BLaER1 treated with 17β-estradiol and CSF1 and Interleukin-3, amounts not matched to agents 10 nM and 100 nM (cell line): ENCODE results near the gene CD4.

Experiments
- H3K27ac ChIP-seq, 11 experiments: shearing (Covaris generic); formaldehyde crosslinking; 2 replicates each; pipeline ENCODE4 v1.8.1; 2022
- H3K27me3 ChIP-seq, 11 experiments: shearing (Covaris generic); formaldehyde crosslinking; 2 replicates each; pipeline ENCODE4 v1.8.1; 2022
- H3K36me3 ChIP-seq, 11 experiments: shearing (Covaris generic); formaldehyde crosslinking; 2 replicates each; pipeline ENCODE4 v1.8.1; 2022
- H3K4me1 ChIP-seq, 10 experiments: shearing (Covaris generic); formaldehyde crosslinking; 2 replicates each; pipeline ENCODE4 v1.8.1; 2022
- H3K4me2 ChIP-seq, 11 experiments: shearing (Covaris generic); formaldehyde crosslinking; 2 replicates each; pipeline ENCODE4 v1.8.1; 2022
- H3K4me3 ChIP-seq, 10 experiments: shearing (Covaris generic); formaldehyde crosslinking; 2 replicates each; pipeline ENCODE4 v1.8.1; 2022
- H3K9ac ChIP-seq, 11 experiments: shearing (Covaris generic); formaldehyde crosslinking; 2 replicates each; pipeline ENCODE4 v1.8.1; 2022
- H3K9me3 ChIP-seq, 11 experiments: shearing (Covaris generic); formaldehyde crosslinking; replicated peaks in 1 of 11; 2 replicates each; pipeline ENCODE4 v1.8.1; 2022
- H4K20me1 ChIP-seq, 11 experiments: shearing (Covaris generic); formaldehyde crosslinking; 2 replicates each; pipeline ENCODE4 v1.8.1; 2022
- Cebpa-rat ChIP-seq, 11 experiments: shearing (Covaris generic); IDR thresholded peaks; 2 replicates each; pipeline ENCODE4 v1.8.1; 2022

Gene CD4

GRCh38 chr12:6828781-6829535 lies 39.6 kb downstream of the CD4 start:
- no peak for TF ChIP-seq Cebpa-rat (IDR thresholded peaks at IDR 0.05)
- H3K4me1 ChIP-seq = peaks cover 18 to 37% (median 28%) of the 10 kb centered on the region in 10 experiments
- H3K9me3 ChIP-seq = no peaks in the 10 kb centered on the region
- peak overlapping the region; percentile 35 to 72 (median 58); a peak in 19 of 22 replicates for H3K9ac ChIP-seq
- peak overlapping the region; percentile 50 to 71 (median 60) for H3K4me3 ChIP-seq
- H4K20me1 ChIP-seq = peaks cover 0 to 66% (median 43%) of the 10 kb centered on the region in 11 experiments; a peak in 16 of 22 replicates
- H3K4me2 ChIP-seq = peak overlapping the region; percentile 85 to 99 (median 97)
- peaks cover 92 to 100% (median 100%) of the 10 kb centered on the region in 11 experiments for H3K27me3 ChIP-seq
- no peaks in the 10 kb centered on the region for H3K36me3 ChIP-seq
- no peak overlapping the region for H3K27ac ChIP-seq

GRCh38 chr12:6829536-6830220 lies 40.4 kb downstream of the CD4 start:
- no peak overlapping the region for H3K27ac ChIP-seq
- H3K9me3 ChIP-seq = no peaks in the 10 kb centered on the region
- H3K27me3 ChIP-seq = peaks cover 84 to 100% (median 100%) of the 10 kb centered on the region in 11 experiments
- peaks cover 18 to 37% (median 28%) of the 10 kb centered on the region in 10 experiments for H3K4me1 ChIP-seq
- no peak for TF ChIP-seq Cebpa-rat (IDR thresholded peaks at IDR 0.05)
- H4K20me1 ChIP-seq = peaks cover 0 to 66% (median 42%) of the 10 kb centered on the region in 11 experiments; a peak in 16 of 22 replicates
- H3K4me3 ChIP-seq = peak overlapping the region; percentile 50 to 71 (median 60); a peak in 17 of 20 replicates
- no peaks in the 10 kb centered on the region for H3K36me3 ChIP-seq
- peak overlapping the region in 5 of 11 experiments; percentile 41 to 72 (median 58); a peak in 7 of 22 replicates for H3K9ac ChIP-seq
- H3K4me2 ChIP-seq = peak overlapping the region; percentile 85 to 99 (median 97)

GRCh38 chr12:6830286-6830890 lies 41.1 kb downstream of the CD4 start:
- H3K27ac ChIP-seq = no peak overlapping the region
- H3K4me2 ChIP-seq = no peak overlapping the region

GRCh38 chr12:6830999-6831398 lies 41.7 kb downstream of the CD4 start:
- H3K27me3 ChIP-seq = peaks cover 72 to 94% (median 91%) of the 10 kb centered on the region in 11 experiments
- TF ChIP-seq Cebpa-rat (IDR thresholded peaks at IDR 0.05) = no peak
- H3K4me2 ChIP-seq = no peak overlapping the region
- H3K36me3 ChIP-seq = no peaks in the 10 kb centered on the region
- no peak overlapping the region for H3K9ac ChIP-seq
- H3K9me3 ChIP-seq = no peaks in the 10 kb centered on the region
- peaks cover 18 to 38% (median 28%) of the 10 kb centered on the region in 10 experiments for H3K4me1 ChIP-seq
- H4K20me1 ChIP-seq = peaks cover 0 to 55% (median 30%) of the 10 kb centered on the region in 11 experiments; a peak in 16 of 22 replicates
- no peak overlapping the region for H3K4me3 ChIP-seq
- H3K27ac ChIP-seq = no peak overlapping the region

More at GRCh38 chr12:6830286-6830890, 41.1 kb downstream of the CD4 start:
- H4K20me1 ChIP-seq = peaks cover 0 to 59% (median 35%) of the 10 kb centered on the region in 11 experiments; a peak in 16 of 22 replicates
- H3K9ac ChIP-seq = no peak overlapping the region
- TF ChIP-seq Cebpa-rat (IDR thresholded peaks at IDR 0.05) = no peak
- H3K4me3 ChIP-seq = no peak overlapping the region
- no peaks in the 10 kb centered on the region for H3K36me3 ChIP-seq
- peaks cover 18 to 36% (median 28%) of the 10 kb centered on the region in 10 experiments for H3K4me1 ChIP-seq
- H3K9me3 ChIP-seq = no peaks in the 10 kb centered on the region
- peaks cover 77 to 100% (median 97%) of the 10 kb centered on the region in 11 experiments for H3K27me3 ChIP-seq

GRCh38 chr12:6831450-6831995 lies 42.2 kb downstream of the CD4 start:
- Histone ChIP-seq H3K27ac (no peak overlapping the region), H3K4me1 (peaks cover 18 to 34% (median 27%) of the 10 kb centered on the region in 10 experiments), H3K27me3 (peaks cover 67 to 89% (median 86%) of the 10 kb centered on the region in 11 experiments), H4K20me1 (peaks cover 0 to 50% (median 24%) of the 10 kb centered on the region in 11 experiments; a peak in 16 of 22 replicates), H3K4me2 (no peak overlapping the region), H3K4me3 (no peak overlapping the region), H3K9me3 (no peaks in the 10 kb centered on the region), H3K36me3 (no peaks in the 10 kb centered on the region), H3K9ac (no peak overlapping the region)
- no peak for TF ChIP-seq Cebpa-rat (IDR thresholded peaks at IDR 0.05)

GRCh38 chr12:6832125-6832524 lies 42.8 kb downstream of the CD4 start:
- Histone ChIP-seq H3K4me3 (no peak overlapping the region), H3K4me2 (no peak overlapping the region), H3K4me1 (peaks cover 17 to 28% (median 21%) of the 10 kb centered on the region in 10 experiments), H4K20me1 (peaks cover 0 to 44% (median 22%) of the 10 kb centered on the region in 11 experiments; a peak in 16 of 22 replicates), H3K9me3 (no peaks in the 10 kb centered on the region), H3K36me3 (no peaks in the 10 kb centered on the region), H3K27ac (no peak overlapping the region), H3K27me3 (peaks cover 61 to 85% (median 80%) of the 10 kb centered on the region in 11 experiments), H3K9ac (no peak overlapping the region)
- no peak for TF ChIP-seq Cebpa-rat (IDR thresholded peaks at IDR 0.05)

- Histone ChIP-seq H3K4me3 (no peak overlapping the region), H3K27ac (no peak overlapping the region), H3K4me2 (no peak overlapping the region), H3K9ac (no peak overlapping the region), H4K20me1 (peaks cover 0 to 39% (median 22%) of the 10 kb centered on the region in 11 experiments; a peak in 16 of 22 replicates), H3K27me3 (peaks cover 50 to 77% (median 68%) of the 10 kb centered on the region in 11 experiments), H3K4me1 (peaks cover 12 to 18% (median 14%) of the 10 kb centered on the region in 10 experiments), H3K36me3 (no peaks in the 10 kb centered on the region), H3K9me3 (no peaks in the 10 kb centered on the region)
- TF ChIP-seq Cebpa-rat (IDR thresholded peaks at IDR 0.05) = no peak
These were observed 44.0 kb downstream of the CD4 start for GRCh38 chr12:6833189-6833890.

- no peak overlapping the region for H3K4me3 ChIP-seq
- TF ChIP-seq Cebpa-rat (IDR thresholded peaks at IDR 0.05) = no peak
- peaks cover 0 to 31% (median 13%) of the 10 kb centered on the region in 11 experiments; a peak in 13 of 22 replicates for H4K20me1 ChIP-seq
- no peaks in the 10 kb centered on the region for H3K36me3 ChIP-seq
- peaks cover 3 to 11% (median 5%) of the 10 kb centered on the region in 10 experiments for H3K4me1 ChIP-seq
- peaks cover 41 to 77% (median 59%) of the 10 kb centered on the region in 11 experiments for H3K27me3 ChIP-seq
- no peaks in the 10 kb centered on the region for H3K9me3 ChIP-seq
- no peak overlapping the region for H3K27ac ChIP-seq
- H3K9ac ChIP-seq = no peak overlapping the region
- no peak overlapping the region for H3K4me2 ChIP-seq
These were observed 44.9 kb downstream of the CD4 start for GRCh38 chr12:6834254-6834653.
